GM13977 (cell line): ENCODE data around the gene CHRNA5.
"Not testable (repeated sequence)": the region's sequence is repeated elsewhere in the genome, so short reads cannot be mapped to it uniquely, and the experiment has no call there.

Experiments
- DNase-seq: peaks from one replicate; pipeline ENCODE4 v3.0.0; 2012; ENCODE audit warnings: low spot score
- in situ Hi-C: fragments of 300-500 bp; cut with MboI; formaldehyde crosslinking; loops from one replicate; pipeline ENCODE4 v1.12.0; 2022; ENCODE audit warnings: low sequenced_read_pairs, low pct_unique_long_range_greater_than_20kb, mixed read lengths, inconsistent platforms; ENCODE audit not compliant: unreplicated experiment
- TF ChIP-seq, protein P1 (sequence below): IDR thresholded peaks from 2 replicates; pipeline ENCODE4 v1.5.1; 2012; ENCODE audit warnings: mild to moderate bottlenecking, control low read depth; ENCODE audit not compliant: insufficient read depth; ENCODE audit errors: extremely low read depth, missing control alignments

The CHRNA5 gene

GRCh38 chr15:78538358-78538757 is 27.0 kb upstream of the CHRNA5 start:
- TF ChIP-seq, protein P1, sequence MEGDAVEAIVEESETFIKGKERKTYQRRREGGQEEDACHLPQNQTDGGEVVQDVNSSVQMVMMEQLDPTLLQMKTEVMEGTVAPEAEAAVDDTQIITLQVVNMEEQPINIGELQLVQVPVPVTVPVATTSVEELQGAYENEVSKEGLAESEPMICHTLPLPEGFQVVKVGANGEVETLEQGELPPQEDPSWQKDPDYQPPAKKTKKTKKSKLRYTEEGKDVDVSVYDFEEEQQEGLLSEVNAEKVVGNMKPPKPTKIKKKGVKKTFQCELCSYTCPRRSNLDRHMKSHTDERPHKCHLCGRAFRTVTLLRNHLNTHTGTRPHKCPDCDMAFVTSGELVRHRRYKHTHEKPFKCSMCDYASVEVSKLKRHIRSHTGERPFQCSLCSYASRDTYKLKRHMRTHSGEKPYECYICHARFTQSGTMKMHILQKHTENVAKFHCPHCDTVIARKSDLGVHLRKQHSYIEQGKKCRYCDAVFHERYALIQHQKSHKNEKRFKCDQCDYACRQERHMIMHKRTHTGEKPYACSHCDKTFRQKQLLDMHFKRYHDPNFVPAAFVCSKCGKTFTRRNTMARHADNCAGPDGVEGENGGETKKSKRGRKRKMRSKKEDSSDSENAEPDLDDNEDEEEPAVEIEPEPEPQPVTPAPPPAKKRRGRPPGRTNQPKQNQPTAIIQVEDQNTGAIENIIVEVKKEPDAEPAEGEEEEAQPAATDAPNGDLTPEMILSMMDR: no peak
- DNase-seq: no peak
- in situ Hi-C loops: no loop called here

DNA sequence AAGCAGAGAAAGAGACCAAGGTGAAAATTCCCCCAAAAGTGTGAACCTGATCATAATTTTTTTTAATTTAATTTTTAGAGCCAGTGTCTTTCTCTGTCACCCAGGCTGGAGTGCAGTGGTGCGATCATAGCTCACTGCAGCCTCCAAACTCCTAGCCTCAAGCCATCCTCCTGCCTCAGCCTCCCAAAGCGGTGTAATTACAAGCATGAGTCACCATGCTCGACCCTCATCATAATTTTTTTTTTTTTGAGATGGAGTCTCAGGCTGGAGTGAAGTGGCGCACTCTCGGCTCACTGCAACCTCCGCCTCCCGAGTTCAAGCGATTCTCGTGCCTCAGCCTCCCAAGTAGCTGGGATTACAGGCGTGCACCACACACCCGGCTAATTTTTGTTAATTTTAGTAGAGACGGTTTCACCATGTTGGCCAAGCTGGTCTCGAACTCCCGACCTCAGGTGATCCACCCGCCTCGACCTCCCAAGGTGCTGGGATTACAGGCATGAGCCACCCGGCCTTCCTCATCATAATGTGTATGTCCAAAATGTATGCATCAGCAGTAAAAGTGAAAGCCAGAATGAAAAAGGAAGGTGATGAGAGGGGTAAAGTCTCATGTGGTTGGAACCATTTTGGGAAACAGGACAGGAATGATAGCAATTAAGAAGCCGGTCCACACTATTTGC is 25.7 kb upstream of the CHRNA5 start:
- DNase-seq, in situ Hi-C loops: not testable (repeated sequence)

GRCh38 chr15:78540141-78540870 is 25.0 kb upstream of the CHRNA5 start, which contains the start of gene PSMA4:
PSMA4 (plus strand) TSS chr15:78540444; CDS start chr15:78541928, 1,484 bp downstream.
- DNase-seq: peak; percentile 92
- TF ChIP-seq, protein P1: peak; percentile 10
- in situ Hi-C loops: no loop called here

DNA sequence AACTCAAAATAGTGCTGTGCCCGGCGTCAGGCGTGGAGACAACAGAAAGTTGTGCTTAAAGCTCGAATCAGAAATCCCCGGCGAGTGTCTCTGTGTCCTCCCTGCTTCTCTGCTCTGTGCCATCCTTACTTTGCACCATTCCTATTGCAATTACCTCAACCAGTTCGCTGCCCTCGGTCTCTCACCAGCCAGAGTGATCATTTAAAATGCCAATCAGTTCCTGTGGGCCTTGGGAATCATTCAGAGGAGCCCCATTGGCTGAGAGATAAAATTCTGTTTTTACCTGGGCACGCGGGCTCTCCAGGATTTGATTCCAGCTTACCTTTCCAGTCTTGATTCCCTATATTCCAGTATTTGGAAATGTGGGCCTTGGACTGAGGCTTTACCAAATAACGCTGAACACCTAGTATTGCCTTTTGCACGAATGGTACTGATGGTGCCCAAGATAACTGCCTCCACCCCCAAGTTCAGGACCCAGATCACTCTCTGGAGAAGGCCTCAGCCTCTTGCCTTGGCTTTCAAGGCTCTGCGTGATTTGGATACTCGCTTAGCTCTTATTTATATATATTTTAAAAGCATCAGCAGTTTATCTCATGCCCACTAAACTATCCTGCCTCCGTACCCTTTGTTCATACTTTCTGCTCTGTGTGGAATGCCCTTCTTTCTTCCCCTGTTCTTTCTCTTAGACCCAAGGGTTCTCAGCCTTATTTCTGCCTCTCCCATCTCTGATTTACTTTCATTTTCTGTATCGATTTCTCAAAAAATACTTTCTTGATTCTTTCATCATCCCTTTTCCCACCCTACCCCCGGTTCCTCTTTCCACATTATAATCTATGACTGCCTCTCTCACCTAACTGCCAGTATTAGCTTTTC is 24.2 kb upstream of the CHRNA5 start:
- TF ChIP-seq, protein P1: no peak
- DNase-seq: peak; percentile 36
- in situ Hi-C loops: no loop called here

DNA sequence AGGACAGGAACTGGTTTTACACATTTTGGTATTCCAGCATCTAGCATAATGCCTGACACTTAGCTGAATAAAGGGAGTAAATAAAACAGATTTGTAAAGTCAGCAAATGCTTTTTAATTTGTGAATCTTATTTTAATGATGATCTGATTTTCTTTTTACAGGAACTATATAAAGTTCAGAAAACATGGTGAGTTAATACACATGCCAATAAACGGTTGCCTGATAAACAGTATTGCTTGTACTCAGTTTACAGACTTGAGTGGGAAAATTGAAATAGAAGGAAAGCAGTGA is 23.6 kb upstream of the CHRNA5 start:
- in situ Hi-C loops: no loop called here
- TF ChIP-seq, protein P1: no peak
- DNase-seq: no peak

DNA sequence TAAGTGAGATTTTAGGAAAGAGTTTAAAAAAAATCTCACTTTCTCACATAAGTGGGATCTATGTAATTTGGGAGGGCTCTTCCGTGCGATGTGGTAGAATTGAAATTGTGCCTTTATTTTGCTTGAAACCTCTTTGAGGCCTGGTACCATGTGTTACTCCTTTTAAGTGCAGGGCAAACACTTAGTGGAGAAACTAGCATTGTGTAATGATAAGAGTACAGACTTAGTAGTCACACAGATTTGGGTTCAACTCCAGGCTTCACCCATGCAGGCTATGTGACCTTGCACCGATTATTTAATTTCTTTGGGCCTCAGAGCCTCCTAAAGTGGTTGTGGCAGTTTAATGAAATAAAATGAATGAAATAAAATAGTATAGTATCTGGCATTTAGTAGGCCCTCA is 22.7 kb upstream of the CHRNA5 start:
- in situ Hi-C loops: no loop called here

More for the DNA sequence above, 22.7 kb upstream of the CHRNA5 start:
- DNase-seq: no peak
- TF ChIP-seq, protein P1: no peak
